ENCODE data around the gene PTK6. TPM values are rescaled to one million over a fixed set of nuclear protein-coding genes. Genes with fewer than 3 reads are reported as not detected.
A peak's percentile ranks its signal among the peaks of the same experiment; 100 is the strongest.
"Not testable (repeated sequence)": the region's sequence is repeated elsewhere in the genome, so short reads cannot be mapped to it uniquely, and the experiment has no call there.

PTK6 gene
- total RNA-seq, 1 donor from 2014 or later = not detected

DNA sequence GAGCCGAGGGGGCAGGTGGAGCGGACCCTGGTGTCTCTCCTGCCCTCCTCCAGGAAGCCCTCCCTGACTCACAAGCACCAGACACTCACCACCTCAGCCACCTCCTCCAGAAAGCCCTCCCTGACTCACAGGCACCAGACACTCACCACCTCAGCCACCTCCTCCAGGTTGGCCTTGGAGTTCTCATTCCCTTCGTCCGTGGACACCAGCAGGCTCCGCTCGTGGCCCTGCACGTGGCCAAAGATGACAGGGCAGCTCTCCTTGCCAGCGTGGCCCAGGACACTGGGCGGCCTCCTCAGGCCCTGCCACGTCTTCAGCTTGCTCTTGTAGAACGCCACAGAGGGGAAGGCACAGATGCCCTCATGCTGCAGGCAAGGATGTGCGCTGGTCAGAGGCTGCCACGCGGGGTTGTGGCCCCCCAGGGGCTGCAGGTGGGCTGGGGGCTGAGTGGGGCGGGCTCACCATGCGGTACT, 23.2 kb upstream of the PTK6 start:
- no peak overlapping the region for H3K27ac Mint-ChIP-seq (ENCODE audit: unreplicated experiment)
- H3K4me3 Mint-ChIP-seq (ENCODE audit: unreplicated experiment) = no peak overlapping the region
- no peaks in the 10 kb centered on the region for H3K9me3 Mint-ChIP-seq (ENCODE audit: unreplicated experiment)
- H3K4me1 Mint-ChIP-seq (ENCODE audit: unreplicated experiment) = no peaks in the 10 kb centered on the region
- peaks cover under 1% of the 10 kb centered on the region for H3K27me3 Mint-ChIP-seq (ENCODE audit: unreplicated experiment)
- TF ChIP-seq, protein P1, sequence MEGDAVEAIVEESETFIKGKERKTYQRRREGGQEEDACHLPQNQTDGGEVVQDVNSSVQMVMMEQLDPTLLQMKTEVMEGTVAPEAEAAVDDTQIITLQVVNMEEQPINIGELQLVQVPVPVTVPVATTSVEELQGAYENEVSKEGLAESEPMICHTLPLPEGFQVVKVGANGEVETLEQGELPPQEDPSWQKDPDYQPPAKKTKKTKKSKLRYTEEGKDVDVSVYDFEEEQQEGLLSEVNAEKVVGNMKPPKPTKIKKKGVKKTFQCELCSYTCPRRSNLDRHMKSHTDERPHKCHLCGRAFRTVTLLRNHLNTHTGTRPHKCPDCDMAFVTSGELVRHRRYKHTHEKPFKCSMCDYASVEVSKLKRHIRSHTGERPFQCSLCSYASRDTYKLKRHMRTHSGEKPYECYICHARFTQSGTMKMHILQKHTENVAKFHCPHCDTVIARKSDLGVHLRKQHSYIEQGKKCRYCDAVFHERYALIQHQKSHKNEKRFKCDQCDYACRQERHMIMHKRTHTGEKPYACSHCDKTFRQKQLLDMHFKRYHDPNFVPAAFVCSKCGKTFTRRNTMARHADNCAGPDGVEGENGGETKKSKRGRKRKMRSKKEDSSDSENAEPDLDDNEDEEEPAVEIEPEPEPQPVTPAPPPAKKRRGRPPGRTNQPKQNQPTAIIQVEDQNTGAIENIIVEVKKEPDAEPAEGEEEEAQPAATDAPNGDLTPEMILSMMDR (IDR thresholded peaks at IDR 0.05; ENCODE audit: unreplicated experiment) = no peak
- no peak for DNase-seq (ENCODE audit: low spot score)
- H3K36me3 Mint-ChIP-seq (ENCODE audit: low read depth, unreplicated experiment) = no peaks in the 10 kb centered on the region

DNA sequence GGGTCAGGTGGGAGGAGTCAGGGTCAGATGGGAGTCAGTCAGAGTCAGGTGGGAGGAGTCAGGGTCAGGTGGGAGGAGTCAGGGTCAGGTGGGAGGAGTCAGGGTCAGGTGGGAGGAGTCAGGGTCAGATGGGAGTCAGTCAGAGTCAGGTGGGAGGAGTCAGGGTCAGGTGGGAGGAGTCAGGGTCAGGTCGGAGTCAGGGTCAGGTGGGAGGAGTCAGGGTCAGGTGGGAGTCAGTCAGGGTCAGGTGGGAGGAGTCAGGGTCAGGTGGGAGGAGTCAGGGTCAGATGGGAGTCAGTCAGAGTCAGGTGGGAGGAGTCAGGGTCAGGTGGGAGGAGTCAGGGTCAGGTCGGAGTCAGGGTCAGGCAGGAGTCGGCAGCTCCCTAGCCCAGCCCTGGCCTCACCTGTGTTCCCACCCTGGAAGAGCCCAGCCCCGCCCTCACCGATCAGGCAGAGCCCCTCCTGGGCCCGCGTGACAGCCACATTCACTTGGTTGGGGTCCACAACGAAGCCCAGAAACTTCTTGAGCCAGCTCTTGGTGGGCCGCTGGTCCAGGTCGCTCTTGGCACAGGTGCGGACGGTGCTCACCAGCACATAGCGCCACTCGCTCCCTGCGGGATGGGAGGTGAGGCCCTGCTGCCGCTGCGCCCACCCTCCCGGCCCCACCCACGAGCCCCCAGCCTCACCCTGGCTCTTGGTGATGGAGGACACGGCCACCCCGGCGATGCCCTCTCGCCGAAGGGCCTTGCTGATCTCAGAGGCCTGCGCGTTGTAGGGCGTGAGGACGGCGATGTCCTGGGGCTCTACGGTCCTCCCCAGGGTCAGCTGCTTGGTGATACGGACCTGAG, 22.5 kb upstream of the PTK6 start:
- not testable (repeated sequence) for H3K27ac Mint-ChIP-seq (ENCODE audit: unreplicated experiment); H3K4me3 Mint-ChIP-seq (ENCODE audit: unreplicated experiment); H3K36me3 Mint-ChIP-seq (ENCODE audit: low read depth, unreplicated experiment); H3K27me3 Mint-ChIP-seq (ENCODE audit: unreplicated experiment); H3K9me3 Mint-ChIP-seq (ENCODE audit: unreplicated experiment); H3K4me1 Mint-ChIP-seq (ENCODE audit: unreplicated experiment)
- DNase-seq (ENCODE audit: low spot score) = peak; percentile 47

DNA sequence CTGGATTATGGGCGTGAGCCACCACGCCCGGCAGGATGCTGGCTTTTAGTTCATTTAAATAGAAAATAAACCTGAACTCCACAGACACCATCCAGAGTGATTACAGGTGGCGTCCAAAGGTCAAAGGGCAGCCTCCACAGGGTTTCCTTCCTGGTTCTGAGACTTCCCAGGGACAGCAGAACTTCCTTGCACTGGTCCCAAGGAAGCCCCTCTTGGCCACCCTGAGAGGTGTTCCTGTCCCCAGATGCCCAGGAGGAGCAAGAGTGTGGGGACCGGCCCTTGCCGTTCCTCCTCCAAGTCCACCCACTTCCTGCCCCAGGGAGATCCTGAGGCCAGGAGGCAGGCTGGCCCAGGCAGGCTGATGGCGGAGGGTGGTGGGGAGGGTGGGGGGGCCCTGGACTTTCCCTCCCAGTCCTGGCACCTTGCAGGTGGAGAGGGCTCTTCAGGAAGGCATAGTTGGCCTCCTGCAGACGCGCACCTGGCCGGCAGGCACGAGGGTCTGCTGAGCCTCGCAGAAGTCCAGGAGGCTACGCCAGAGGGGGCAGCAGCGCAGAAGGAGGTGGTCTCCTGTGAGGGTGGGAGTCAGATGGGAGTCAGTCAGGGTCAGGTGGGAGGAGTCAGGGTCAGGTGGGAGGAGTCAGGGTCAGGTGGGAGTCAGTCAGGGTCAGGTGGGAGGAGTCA, 21.8 kb upstream of the PTK6 start:
- TF ChIP-seq, protein P1 (IDR thresholded peaks at IDR 0.05; ENCODE audit: unreplicated experiment) = no peak
- Mint-ChIP-seq H3K36me3 (ENCODE audit: low read depth, unreplicated experiment) (no peaks in the 10 kb centered on the region), H3K4me3 (ENCODE audit: unreplicated experiment) (no peak overlapping the region), H3K9me3 (ENCODE audit: unreplicated experiment) (no peaks in the 10 kb centered on the region), H3K27me3 (ENCODE audit: unreplicated experiment) (no peaks in the 10 kb centered on the region), H3K4me1 (ENCODE audit: unreplicated experiment) (no peaks in the 10 kb centered on the region), H3K27ac (ENCODE audit: unreplicated experiment) (no peak overlapping the region)
- DNase-seq (ENCODE audit: low spot score) = no peak

DNA sequence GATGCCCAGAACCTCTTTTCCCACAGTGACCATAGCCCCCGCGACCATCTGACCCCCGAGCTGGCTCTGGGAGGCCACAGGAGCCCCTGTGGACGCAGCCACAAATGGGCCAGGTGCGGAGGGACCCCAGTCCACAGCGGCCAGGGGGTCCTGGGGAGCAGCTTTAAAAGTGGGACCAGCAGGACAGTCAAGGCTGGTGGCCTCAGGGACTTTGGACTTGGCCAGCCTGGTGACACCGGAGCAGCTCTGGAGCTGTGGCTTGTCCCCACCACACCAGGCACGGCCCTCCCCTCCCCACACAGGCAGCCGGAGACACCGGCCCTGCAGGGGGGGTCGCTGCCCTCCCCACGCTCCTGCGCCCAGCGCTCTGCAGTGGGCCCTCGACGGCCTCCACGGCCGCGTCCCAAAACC, 20.3 kb upstream of the PTK6 start:
- Mint-ChIP-seq H3K27me3 (ENCODE audit: unreplicated experiment) (no peaks in the 10 kb centered on the region), H3K4me3 (ENCODE audit: unreplicated experiment) (no peak overlapping the region), H3K4me1 (ENCODE audit: unreplicated experiment) (no peaks in the 10 kb centered on the region), H3K36me3 (ENCODE audit: low read depth, unreplicated experiment) (no peaks in the 10 kb centered on the region), H3K27ac (ENCODE audit: unreplicated experiment) (no peak overlapping the region), H3K9me3 (ENCODE audit: unreplicated experiment) (no peaks in the 10 kb centered on the region)
- TF ChIP-seq, protein P1 (IDR thresholded peaks at IDR 0.05; ENCODE audit: unreplicated experiment) = no peak
- no peak for DNase-seq (ENCODE audit: low spot score)

DNA sequence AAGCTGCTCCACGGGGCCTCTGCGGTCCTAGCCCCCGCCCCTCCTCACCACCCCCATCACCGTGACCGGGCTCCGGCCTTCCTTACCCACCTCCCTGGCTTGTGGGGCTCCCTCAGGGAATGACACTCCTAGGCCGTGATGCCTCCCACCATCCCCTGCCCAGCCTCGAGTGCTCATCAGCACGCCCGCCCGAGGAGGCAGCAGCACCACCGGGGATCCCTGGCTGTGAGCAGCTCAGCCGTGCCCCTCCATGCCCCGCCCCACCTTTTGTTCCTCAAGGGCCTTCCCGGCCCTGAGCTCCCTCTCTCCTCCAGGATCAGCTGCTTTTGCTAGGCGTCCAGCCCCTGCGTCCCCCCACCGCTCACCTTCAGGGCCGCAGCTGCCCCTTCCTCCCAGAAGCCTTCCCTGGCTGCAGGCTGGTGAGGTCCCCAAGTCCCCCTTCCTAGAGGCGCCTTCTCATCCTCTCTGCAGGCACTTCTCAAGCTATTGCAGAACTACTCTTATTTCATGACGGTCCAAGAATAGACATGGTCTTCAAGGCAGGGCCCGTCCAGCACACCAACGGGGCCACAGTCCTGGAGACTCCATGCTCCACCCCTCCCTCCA, 19.8 kb upstream of the PTK6 start:
- H3K27ac Mint-ChIP-seq (ENCODE audit: unreplicated experiment) = no peak overlapping the region
- H3K9me3 Mint-ChIP-seq (ENCODE audit: unreplicated experiment) = no peaks in the 10 kb centered on the region
- H3K27me3 Mint-ChIP-seq (ENCODE audit: unreplicated experiment) = no peaks in the 10 kb centered on the region
- no peak for DNase-seq (ENCODE audit: low spot score)
- H3K4me3 Mint-ChIP-seq (ENCODE audit: unreplicated experiment) = no peak overlapping the region
- no peaks in the 10 kb centered on the region for H3K36me3 Mint-ChIP-seq (ENCODE audit: low read depth, unreplicated experiment)
- TF ChIP-seq, protein P1 (IDR thresholded peaks at IDR 0.05; ENCODE audit: unreplicated experiment) = no peak
- H3K4me1 Mint-ChIP-seq (ENCODE audit: unreplicated experiment) = no peaks in the 10 kb centered on the region
